ENCODE data around the gene COL18A1.

DNA sequence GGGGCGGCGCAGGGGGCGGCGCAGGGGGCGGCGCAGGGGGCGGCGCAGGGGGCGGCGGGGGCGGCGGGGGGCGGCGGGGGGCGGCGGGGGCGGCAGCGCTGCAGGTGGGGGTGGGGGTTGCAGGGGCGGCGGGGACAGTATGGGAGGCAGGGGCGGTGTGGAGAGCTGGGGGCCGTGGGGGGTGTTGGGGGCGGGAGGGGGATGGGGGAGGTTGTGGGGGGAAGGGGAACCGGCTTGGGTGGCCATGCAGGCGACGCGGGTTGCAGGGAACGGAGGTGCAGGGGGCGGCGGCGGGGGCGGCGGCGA lies 150.2 kb downstream of the COL18A1 start:
- TF ChIP-seq POLR2A (IDR thresholded peaks at IDR 0.05): no peak
- TF ChIP-seq, protein P1, sequence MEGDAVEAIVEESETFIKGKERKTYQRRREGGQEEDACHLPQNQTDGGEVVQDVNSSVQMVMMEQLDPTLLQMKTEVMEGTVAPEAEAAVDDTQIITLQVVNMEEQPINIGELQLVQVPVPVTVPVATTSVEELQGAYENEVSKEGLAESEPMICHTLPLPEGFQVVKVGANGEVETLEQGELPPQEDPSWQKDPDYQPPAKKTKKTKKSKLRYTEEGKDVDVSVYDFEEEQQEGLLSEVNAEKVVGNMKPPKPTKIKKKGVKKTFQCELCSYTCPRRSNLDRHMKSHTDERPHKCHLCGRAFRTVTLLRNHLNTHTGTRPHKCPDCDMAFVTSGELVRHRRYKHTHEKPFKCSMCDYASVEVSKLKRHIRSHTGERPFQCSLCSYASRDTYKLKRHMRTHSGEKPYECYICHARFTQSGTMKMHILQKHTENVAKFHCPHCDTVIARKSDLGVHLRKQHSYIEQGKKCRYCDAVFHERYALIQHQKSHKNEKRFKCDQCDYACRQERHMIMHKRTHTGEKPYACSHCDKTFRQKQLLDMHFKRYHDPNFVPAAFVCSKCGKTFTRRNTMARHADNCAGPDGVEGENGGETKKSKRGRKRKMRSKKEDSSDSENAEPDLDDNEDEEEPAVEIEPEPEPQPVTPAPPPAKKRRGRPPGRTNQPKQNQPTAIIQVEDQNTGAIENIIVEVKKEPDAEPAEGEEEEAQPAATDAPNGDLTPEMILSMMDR (IDR thresholded peaks at IDR 0.05): no peak
- no peak for TF ChIP-seq POLR2AphosphoS5 (IDR thresholded peaks at IDR 0.05)
- no peak for TF ChIP-seq EP300 (IDR thresholded peaks at IDR 0.05; ENCODE audit: low read depth)

All from transverse colon (tissue), 4 donors.